Ascending aorta (tissue), 2 donors: Measurements from ENCODE around the gene LRP2. TPM values are rescaled to one million over a fixed set of nuclear protein-coding genes. Genes with fewer than 3 reads are reported as not detected.

Experiments used
- DNase-seq, 2 donors: peaks; one replicate each; pipeline ENCODE4 v3.0.0-alpha.2; 2019; ENCODE audit warnings: low spot score in 2 of 2
- H3K27ac ChIP-seq, 2 donors: fragments of 200-600 bp; sonication (generic); one replicate each; pipeline ENCODE4 v1.5.1; 2016 to 2017; ENCODE audit warnings: mild to moderate bottlenecking in 1 of 2
- H3K27me3 ChIP-seq: fragments of 200-600 bp; sonication (generic); one replicate; pipeline ENCODE4 v1.5.1; 2017
- H3K36me3 ChIP-seq, 2 donors: fragments of 200-600 bp; sonication (generic); one replicate each; pipeline ENCODE4 v1.5.1; 2016
- H3K4me1 ChIP-seq, 2 donors: fragments of 200-600 bp; sonication (generic); one replicate each; pipeline ENCODE4 v1.5.1; 2016 to 2017; ENCODE audit warnings: mild to moderate bottlenecking in 1 of 2
- H3K4me3 ChIP-seq, 2 donors: fragments of 200-600 bp; sonication (generic); one replicate each; pipeline ENCODE4 v1.5.1; 2016 to 2017; ENCODE audit warnings: mild to moderate bottlenecking in 1 of 2
- H3K9me3 ChIP-seq, 2 donors: fragments of 200-600 bp; sonication (generic); one replicate each; pipeline ENCODE4 v1.5.1; 2016
- intact Hi-C: fragments of 100-400 bp; cut with DNase I; formaldehyde crosslinking; loops from one replicate; pipeline ENCODE4 v1.15.1; 2023
- total RNA-seq: library from RNA; depleted of rRNA; stranded (reverse); fragments of >200 nt; gene quantifications from one replicate; pipeline ENCODE4 v1.1.0, GENCODE V29; 2016
- TF ChIP-seq, protein P1 (sequence below), 3 experiments: fragments of 200-600 bp in 2 of 3; fragments of 450-650 bp in 1 of 3; sonication (generic) in 2 of 3; IDR thresholded peaks; one replicate each; pipeline ENCODE4 v1.5.1; 2016 to 2019; ENCODE audit warnings: antibody characterized with exemption in 3 of 3, mild to moderate bottlenecking in 1 of 3, moderate library complexity in 1 of 3

Gene LRP2
- total RNA-seq, 1 donor from 2014 or later: not detected

DNA sequence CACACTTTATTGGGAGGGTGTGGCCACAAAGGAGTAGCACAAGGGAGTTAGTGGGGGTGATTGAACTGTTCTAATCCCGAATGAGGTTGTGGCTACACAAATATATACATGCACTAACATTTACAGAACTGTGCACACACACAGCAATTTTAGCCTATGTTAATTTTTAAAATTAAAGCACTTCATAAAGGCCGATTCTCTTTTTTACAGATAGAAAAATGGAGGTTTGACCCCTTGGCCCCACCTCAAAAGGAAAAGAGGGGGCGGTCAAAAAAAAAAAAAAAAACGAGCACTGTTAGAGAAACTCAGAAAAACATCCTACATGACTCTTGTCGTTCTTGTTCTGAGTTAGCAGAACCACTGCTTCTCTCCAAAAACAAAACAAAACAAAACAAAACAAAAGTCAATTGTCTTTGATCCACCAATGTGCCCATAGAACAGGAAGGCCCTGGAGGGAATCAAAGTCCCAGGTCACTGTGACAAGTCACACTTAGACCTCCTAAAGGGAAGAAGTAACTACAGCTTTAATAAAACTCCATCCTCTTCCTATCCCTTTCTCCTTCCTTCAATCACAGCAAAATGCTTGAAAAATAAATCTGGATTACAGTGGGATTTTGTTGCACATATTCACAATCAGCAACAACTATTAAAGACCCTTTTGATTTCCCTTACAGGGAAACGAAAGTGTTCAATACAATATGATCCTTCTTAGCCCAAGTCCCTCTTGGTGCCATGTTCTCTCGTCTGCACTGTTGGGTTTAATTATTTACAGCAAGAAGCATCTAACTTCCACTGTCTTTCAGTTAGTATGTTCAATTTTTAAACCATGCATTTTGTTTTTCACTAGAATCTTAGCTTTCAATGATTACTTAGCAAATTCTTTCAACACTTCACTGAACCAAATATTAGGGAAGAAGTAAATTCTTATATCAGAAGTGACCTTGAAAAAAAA lies 16.6 kb downstream of the LRP2 start:
- no peaks in the 10 kb centered on the region for H3K9me3 ChIP-seq
- intact Hi-C loops: no loop called here
- TF ChIP-seq, protein P1, sequence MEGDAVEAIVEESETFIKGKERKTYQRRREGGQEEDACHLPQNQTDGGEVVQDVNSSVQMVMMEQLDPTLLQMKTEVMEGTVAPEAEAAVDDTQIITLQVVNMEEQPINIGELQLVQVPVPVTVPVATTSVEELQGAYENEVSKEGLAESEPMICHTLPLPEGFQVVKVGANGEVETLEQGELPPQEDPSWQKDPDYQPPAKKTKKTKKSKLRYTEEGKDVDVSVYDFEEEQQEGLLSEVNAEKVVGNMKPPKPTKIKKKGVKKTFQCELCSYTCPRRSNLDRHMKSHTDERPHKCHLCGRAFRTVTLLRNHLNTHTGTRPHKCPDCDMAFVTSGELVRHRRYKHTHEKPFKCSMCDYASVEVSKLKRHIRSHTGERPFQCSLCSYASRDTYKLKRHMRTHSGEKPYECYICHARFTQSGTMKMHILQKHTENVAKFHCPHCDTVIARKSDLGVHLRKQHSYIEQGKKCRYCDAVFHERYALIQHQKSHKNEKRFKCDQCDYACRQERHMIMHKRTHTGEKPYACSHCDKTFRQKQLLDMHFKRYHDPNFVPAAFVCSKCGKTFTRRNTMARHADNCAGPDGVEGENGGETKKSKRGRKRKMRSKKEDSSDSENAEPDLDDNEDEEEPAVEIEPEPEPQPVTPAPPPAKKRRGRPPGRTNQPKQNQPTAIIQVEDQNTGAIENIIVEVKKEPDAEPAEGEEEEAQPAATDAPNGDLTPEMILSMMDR (IDR thresholded peaks at IDR 0.05): no peak
- no peaks in the 10 kb centered on the region for H3K27me3 ChIP-seq
- no peaks in the 10 kb centered on the region for H3K4me1 ChIP-seq
- H3K36me3 ChIP-seq: no peaks in the 10 kb centered on the region
- no peak for DNase-seq
- H3K4me3 ChIP-seq: no peak overlapping the region
- no peak overlapping the region for H3K27ac ChIP-seq

- H3K27ac ChIP-seq: no peak overlapping the region
- TF ChIP-seq, protein P1 (IDR thresholded peaks at IDR 0.05): no peak
- H3K36me3 ChIP-seq: no peaks in the 10 kb centered on the region
- intact Hi-C loops: no loop called here
- H3K4me1 ChIP-seq: no peaks in the 10 kb centered on the region
- H3K9me3 ChIP-seq: no peaks in the 10 kb centered on the region
- no peak overlapping the region for H3K4me3 ChIP-seq
- no peaks in the 10 kb centered on the region for H3K27me3 ChIP-seq
- DNase-seq: no peak
Measured at GRCh38 chr2:169344736-169345485, 17.4 kb downstream of the LRP2 start.

DNA sequence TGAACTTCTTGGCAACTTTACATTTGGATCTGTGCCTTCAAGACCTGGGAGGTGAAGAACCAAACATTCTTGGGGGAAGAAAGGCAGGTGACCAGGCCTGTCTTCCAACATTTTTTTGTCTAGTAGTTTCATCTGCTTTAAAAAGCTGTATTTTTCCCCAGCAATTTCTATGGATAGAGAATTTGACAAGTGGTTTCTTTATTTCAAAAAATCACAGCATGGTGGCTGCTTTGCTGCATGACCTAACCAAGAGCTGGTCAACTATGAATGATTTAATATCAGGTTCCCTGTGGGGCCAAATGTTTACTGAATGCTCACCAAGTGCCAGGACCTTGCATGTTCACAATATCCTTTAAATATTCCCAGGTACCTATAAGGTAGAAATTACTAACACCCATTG lies 19.1 kb downstream of the LRP2 start:
- TF ChIP-seq, protein P1 (IDR thresholded peaks at IDR 0.05): no peak
- no peaks in the 10 kb centered on the region for H3K4me1 ChIP-seq
- intact Hi-C loops: no loop called here

GRCh38 chr2:169339657-169340056 lies 22.7 kb downstream of the LRP2 start:
- no peak for DNase-seq
- Histone ChIP-seq H3K27me3 (no peaks in the 10 kb centered on the region), H3K4me3 (no peak overlapping the region), H3K27ac (no peak overlapping the region), H3K4me1 (no peaks in the 10 kb centered on the region), H3K36me3 (no peaks in the 10 kb centered on the region), H3K9me3 (no peaks in the 10 kb centered on the region)
- intact Hi-C loops: no loop called here
- TF ChIP-seq, protein P1 (IDR thresholded peaks at IDR 0.05): no peak

More for the DNA sequence above, 19.1 kb downstream of the LRP2 start:
- H3K9me3 ChIP-seq: no peaks in the 10 kb centered on the region
- H3K36me3 ChIP-seq: no peaks in the 10 kb centered on the region
- no peak overlapping the region for H3K4me3 ChIP-seq
- no peak overlapping the region for H3K27ac ChIP-seq
- DNase-seq: no peak
- no peaks in the 10 kb centered on the region for H3K27me3 ChIP-seq

DNA sequence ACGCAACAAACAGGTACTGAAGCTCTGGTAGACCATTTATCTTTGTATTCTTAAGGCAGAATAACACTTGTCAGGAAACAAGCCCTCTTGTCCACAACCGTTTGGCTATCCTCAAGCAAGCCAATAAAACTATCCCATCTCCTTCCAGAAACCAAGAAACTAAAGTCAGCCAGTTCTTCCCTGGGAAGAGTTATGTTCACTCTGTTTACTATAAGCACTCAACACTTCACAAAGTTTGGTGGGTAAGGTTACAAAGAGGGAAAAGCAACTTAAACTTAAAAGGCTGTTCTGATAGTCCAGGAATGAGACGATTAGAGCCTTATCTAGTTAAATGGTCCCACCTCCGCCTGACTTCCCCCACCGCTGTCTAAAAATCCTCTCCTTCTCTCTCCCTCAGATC lies 25.6 kb downstream of the LRP2 start:
- intact Hi-C loops: no loop called here
- no peak for DNase-seq
- Histone ChIP-seq H3K27me3 (no peaks in the 10 kb centered on the region), H3K27ac (no peak overlapping the region), H3K9me3 (no peaks in the 10 kb centered on the region), H3K4me1 (no peaks in the 10 kb centered on the region), H3K36me3 (no peaks in the 10 kb centered on the region), H3K4me3 (no peak overlapping the region)
- TF ChIP-seq, protein P1 (IDR thresholded peaks at IDR 0.05): no peak
